Liver (tissue), 9 donors: ENCODE data around the gene RLN1. TPM values are rescaled to one million over a fixed set of nuclear protein-coding genes. Genes with fewer than 3 reads are reported as not detected.
"Not testable (repeated sequence)": the region's sequence is repeated elsewhere in the genome, so short reads cannot be mapped to it uniquely, and the experiment has no call there.

Experiments
- DNase-seq: peaks from one replicate; pipeline ENCODE4 v3.0.0-alpha.2; 2017; ENCODE audit warnings: low spot score
- H3K27ac ChIP-seq, 2 donors: one replicate each; pipeline ENCODE4 v1.7.0; 2013; ENCODE audit warnings: inconsistent platforms in 2 of 2, low read length in 2 of 2, control low read depth in 1 of 2, low read depth in 1 of 2, mild to moderate bottlenecking in 1 of 2
- H3K27me3 ChIP-seq, 4 donors: one replicate each; pipeline versions ENCODE4 v1.6.1 to v1.7.0; 2013; ENCODE audit warnings: low read length in 3 of 4, inconsistent platforms in 1 of 4, mild to moderate bottlenecking in 1 of 4, moderate library complexity in 1 of 4; ENCODE audit not compliant: control insufficient read depth in 4 of 4, insufficient read depth in 4 of 4
- H3K36me3 ChIP-seq, 4 donors: one replicate each; pipeline versions ENCODE4 v1.6.1 to v1.7.0; 2013; ENCODE audit warnings: low read length in 3 of 4, mild to moderate bottlenecking in 3 of 4, low read depth in 1 of 4, moderate library complexity in 1 of 4; ENCODE audit not compliant: control insufficient read depth in 4 of 4, insufficient read depth in 3 of 4
- H3K4me1 ChIP-seq, 4 donors: one replicate each; pipeline versions ENCODE4 v1.6.1 to v1.7.0; 2013; ENCODE audit warnings: low read length in 3 of 4, mild to moderate bottlenecking in 3 of 4, moderate library complexity in 1 of 4; ENCODE audit not compliant: control insufficient read depth in 4 of 4, insufficient read depth in 4 of 4
- H3K4me3 ChIP-seq, 3 donors: one replicate each; pipeline versions ENCODE4 v1.6.1 to v1.7.0; 2013; ENCODE audit warnings: low read length in 3 of 3, control low read depth in 1 of 3, low read depth in 1 of 3, mild to moderate bottlenecking in 1 of 3
- H3K9ac ChIP-seq, 2 donors: one replicate each; pipeline ENCODE4 v1.7.0; 2013; ENCODE audit warnings: low read length in 2 of 2, mild to moderate bottlenecking in 2 of 2, moderate library complexity in 2 of 2, control low read depth in 1 of 2, low read depth in 1 of 2
- H3K9me3 ChIP-seq, 4 donors: one replicate each; pipeline versions ENCODE4 v1.6.1 to v1.7.0; 2013; ENCODE audit warnings: low read length in 3 of 4; ENCODE audit not compliant: control insufficient read depth in 4 of 4
- EGR1 ChIP-seq, 2 donors: IDR thresholded peaks; 2 replicates each; pipeline ENCODE4 v1.6.1; 2016 to 2018; ENCODE audit warnings: antibody characterized with exemption in 2 of 2, low read depth in 2 of 2
- FOXA1 ChIP-seq: IDR thresholded peaks from 2 replicates; pipeline ENCODE4 v1.6.1; 2016; ENCODE audit warnings: antibody characterized with exemption
- FOXA2 ChIP-seq: IDR thresholded peaks from 2 replicates; pipeline ENCODE4 v1.6.1; 2016; ENCODE audit warnings: antibody characterized with exemption
- GABPA ChIP-seq, 2 donors: IDR thresholded peaks in 1 of 2; conservative IDR thresholded peaks in 1 of 2; 2 replicates each; pipeline ENCODE4 v1.6.1; 2016; ENCODE audit warnings: antibody characterized with exemption in 2 of 2, mild to moderate bottlenecking in 1 of 2, moderate library complexity in 1 of 2
- HNF4A ChIP-seq, 2 donors: conservative IDR thresholded peaks; 2 replicates each; pipeline ENCODE4 v1.6.1; 2016; ENCODE audit warnings: antibody characterized with exemption in 2 of 2, mild to moderate bottlenecking in 2 of 2
- HNF4G ChIP-seq: IDR thresholded peaks from 2 replicates; pipeline ENCODE4 v1.6.1; 2016; ENCODE audit warnings: antibody characterized with exemption
- JUND ChIP-seq, 2 donors: IDR thresholded peaks; 2 replicates each; pipeline ENCODE4 v1.6.1; 2016; ENCODE audit warnings: antibody characterized with exemption in 2 of 2
- RAD21 ChIP-seq, 2 donors: IDR thresholded peaks; 2 replicates each; pipeline ENCODE4 v1.6.1; 2016; ENCODE audit warnings: antibody characterized with exemption in 2 of 2, mild to moderate bottlenecking in 2 of 2
- RXRA ChIP-seq, 2 donors: IDR thresholded peaks; 2 replicates each; pipeline ENCODE4 v1.6.1; 2017 to 2018; ENCODE audit warnings: antibody characterized with exemption in 2 of 2, mild to moderate bottlenecking in 1 of 2
- SP1 ChIP-seq: IDR thresholded peaks from 2 replicates; pipeline ENCODE4 v1.6.1; 2018; ENCODE audit warnings: antibody characterized with exemption, mild to moderate bottlenecking
- TAF1 ChIP-seq: conservative IDR thresholded peaks from 2 replicates; pipeline ENCODE4 v1.6.1; 2016; ENCODE audit warnings: antibody characterized with exemption, mild to moderate bottlenecking
- YY1 ChIP-seq: IDR thresholded peaks from 2 replicates; pipeline ENCODE4 v1.6.1; 2016; ENCODE audit warnings: antibody characterized with exemption, mild to moderate bottlenecking
- WGBS: extraction: QIAGEN DNeasy Blood & Tissue Kit; methylation state at CpG from one replicate; pipeline ENCODE4 v1.1.7; 2013; 5-methylcytosine and 5-hydroxymethylcytosine counted together
- polyA plus RNA-seq, 2 donors: library from polyadenylated mRNA; stranded (reverse) in 1 of 2; unstranded in 1 of 2; fragments of 200-250 nt in 1 of 2; fragments of >200 nt in 1 of 2; fragmentation: Nextera tagmentation in 1 of 2; extraction: Ambion mirVana in 1 of 2; gene quantifications; one replicate each; pipeline versions ENCODE4 v1.2.1 to v1.2.3, GENCODE V29; 2013 to 2015
- total RNA-seq, 2 donors: library from RNA; depleted of rRNA; stranded (reverse); fragments of >200 nt; gene quantifications; one replicate each; pipeline ENCODE4 v1.2.3, GENCODE V29; 2014
- TF ChIP-seq, protein P1 (sequence below): IDR thresholded peaks from 2 replicates; pipeline ENCODE4 v1.6.1; 2016; ENCODE audit warnings: antibody characterized with exemption, mild to moderate bottlenecking
- TF ChIP-seq, protein P2 (sequence below): IDR thresholded peaks from 2 replicates; pipeline ENCODE4 v1.6.1; 2016; ENCODE audit warnings: antibody characterized with exemption
- TF ChIP-seq, protein P3 (sequence below): fragments of 150-350 bp; IDR thresholded peaks from 2 replicates; pipeline ENCODE4 v1.5.1; 2017; ENCODE audit warnings: improper control_type of control experiment, low read depth, low read length; ENCODE audit not compliant: missing input control
- TF ChIP-seq, protein P4 (sequence below): IDR thresholded peaks from 2 replicates; pipeline ENCODE4 v1.6.1; 2016; ENCODE audit warnings: antibody characterized with exemption
- TF ChIP-seq, protein P5 (sequence below): IDR thresholded peaks from 2 replicates; pipeline ENCODE4 v1.6.1; 2016; ENCODE audit warnings: antibody characterized with exemption
- donor health status: healthy.
- donor health status: healthy.
- donor health status: healthy.
- donor health status: healthy.
- donor health status: healthy.

Gene RLN1, protein sequence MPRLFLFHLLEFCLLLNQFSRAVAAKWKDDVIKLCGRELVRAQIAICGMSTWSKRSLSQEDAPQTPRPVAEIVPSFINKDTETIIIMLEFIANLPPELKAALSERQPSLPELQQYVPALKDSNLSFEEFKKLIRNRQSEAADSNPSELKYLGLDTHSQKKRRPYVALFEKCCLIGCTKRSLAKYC
- under 1 TPM in 1 of 2 donors, not detected in 1; 0.17 TPM for total RNA-seq
- not detected for polyA plus RNA-seq

DNA sequence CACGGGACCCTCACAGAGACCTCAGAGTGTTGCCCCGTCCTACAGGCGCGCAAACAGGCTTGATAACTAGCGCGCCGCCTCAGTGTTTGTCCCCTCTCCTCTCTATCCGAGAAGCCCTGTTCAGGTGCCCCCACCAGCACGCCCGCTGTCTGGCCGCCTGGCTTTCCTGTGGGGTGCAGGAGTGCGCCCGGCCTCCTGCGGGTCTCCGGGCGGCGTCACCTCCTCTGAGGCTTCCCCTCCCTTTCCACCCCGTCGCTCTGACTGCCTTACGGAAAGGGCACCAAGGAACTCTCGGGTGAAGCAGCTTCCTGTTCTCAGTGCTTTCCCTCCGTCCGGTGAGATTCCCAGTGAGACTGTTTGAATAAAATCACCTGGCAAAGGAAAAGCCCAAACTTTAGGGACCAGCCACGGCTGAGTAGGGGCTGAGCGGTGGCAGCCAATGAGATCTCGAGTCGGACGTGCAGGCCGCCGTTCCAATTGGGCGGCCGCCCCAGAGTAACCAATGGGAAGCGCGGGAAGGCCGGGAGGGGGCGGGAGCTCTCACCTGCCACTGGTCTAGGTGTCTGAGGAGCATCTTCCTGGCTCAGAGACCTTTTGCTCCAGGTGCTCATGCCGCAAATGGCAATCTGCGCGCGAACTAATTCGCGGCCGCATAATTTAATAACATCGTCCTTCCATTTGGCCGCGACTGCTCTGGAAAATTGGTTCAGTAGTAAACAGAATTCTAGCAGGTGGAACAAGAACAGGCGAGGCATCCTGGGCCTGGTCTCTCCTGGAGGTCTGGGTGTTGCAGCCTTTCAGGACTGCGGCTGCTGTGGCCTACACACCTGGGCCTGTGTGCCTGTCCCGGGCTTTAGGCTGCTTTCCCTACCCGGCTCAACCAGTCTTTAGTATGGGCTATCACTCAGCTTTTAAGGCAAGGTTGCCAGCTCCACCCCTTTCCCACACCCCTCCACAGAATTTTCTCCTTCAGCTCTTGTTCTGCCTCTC is at the start of gene RLN1:
RLN1 (minus strand) TSS at position 885 of the 990 bp plus-strand sequence; CDS start at position 755, 130 bp downstream.
- not testable (repeated sequence) for H3K4me1 ChIP-seq, H3K9ac ChIP-seq, H3K4me3 ChIP-seq, H3K36me3 ChIP-seq, H3K27me3 ChIP-seq, H3K9me3 ChIP-seq, H3K27ac ChIP-seq
- WGBS = 33% methylated on average over 14 of the region's 50 CpGs
- peak; percentile 34 for DNase-seq

DNA sequence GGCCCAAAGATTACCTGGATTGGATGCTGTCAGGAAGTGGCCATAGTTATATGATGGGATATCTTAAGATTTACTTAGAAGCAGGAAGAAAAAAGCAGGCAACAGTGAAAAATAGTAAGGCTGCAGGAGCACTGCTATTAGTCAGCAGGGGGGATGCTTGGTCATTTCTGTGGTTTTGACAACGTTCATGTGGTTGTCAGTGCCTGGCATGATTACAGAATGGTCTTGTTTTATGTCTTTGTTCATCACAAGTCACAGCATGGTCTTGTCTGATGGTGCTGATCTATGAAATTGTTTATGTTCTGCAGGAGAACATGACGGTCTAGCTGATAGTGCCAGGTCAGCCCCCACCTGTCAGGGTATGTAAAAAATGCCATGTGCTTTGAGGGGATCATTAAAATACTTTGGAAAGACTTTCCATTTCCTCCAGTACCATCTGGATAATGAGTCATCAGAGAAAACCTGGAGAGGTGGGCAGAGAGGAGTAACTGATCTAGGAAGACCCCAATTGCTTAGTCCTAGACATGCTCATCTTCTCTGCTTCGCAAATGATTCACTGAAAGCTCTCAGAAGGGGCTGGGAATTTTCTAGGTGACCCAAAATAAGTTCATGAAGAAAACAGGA is 49.5 kb upstream of the RLN1 start:
- 62% methylated on average over 3 of the region's 3 CpGs for WGBS
- H3K27ac ChIP-seq = no peak overlapping the region
- TF ChIP-seq, protein P1, sequence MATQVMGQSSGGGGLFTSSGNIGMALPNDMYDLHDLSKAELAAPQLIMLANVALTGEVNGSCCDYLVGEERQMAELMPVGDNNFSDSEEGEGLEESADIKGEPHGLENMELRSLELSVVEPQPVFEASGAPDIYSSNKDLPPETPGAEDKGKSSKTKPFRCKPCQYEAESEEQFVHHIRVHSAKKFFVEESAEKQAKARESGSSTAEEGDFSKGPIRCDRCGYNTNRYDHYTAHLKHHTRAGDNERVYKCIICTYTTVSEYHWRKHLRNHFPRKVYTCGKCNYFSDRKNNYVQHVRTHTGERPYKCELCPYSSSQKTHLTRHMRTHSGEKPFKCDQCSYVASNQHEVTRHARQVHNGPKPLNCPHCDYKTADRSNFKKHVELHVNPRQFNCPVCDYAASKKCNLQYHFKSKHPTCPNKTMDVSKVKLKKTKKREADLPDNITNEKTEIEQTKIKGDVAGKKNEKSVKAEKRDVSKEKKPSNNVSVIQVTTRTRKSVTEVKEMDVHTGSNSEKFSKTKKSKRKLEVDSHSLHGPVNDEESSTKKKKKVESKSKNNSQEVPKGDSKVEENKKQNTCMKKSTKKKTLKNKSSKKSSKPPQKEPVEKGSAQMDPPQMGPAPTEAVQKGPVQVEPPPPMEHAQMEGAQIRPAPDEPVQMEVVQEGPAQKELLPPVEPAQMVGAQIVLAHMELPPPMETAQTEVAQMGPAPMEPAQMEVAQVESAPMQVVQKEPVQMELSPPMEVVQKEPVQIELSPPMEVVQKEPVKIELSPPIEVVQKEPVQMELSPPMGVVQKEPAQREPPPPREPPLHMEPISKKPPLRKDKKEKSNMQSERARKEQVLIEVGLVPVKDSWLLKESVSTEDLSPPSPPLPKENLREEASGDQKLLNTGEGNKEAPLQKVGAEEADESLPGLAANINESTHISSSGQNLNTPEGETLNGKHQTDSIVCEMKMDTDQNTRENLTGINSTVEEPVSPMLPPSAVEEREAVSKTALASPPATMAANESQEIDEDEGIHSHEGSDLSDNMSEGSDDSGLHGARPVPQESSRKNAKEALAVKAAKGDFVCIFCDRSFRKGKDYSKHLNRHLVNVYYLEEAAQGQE = no peak
- TF ChIP-seq, protein P2, sequence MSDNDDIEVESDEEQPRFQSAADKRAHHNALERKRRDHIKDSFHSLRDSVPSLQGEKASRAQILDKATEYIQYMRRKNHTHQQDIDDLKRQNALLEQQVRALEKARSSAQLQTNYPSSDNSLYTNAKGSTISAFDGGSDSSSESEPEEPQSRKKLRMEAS = no peak
- TF ChIP-seq GABPA (IDR thresholded peaks at IDR 0.05 in 1 of 2, conservative IDR thresholded peaks at IDR 0.05 in 1 of 2) = no peak
- TF ChIP-seq RAD21 (IDR thresholded peaks at IDR 0.05) = no peak
- TF ChIP-seq, protein P3, sequence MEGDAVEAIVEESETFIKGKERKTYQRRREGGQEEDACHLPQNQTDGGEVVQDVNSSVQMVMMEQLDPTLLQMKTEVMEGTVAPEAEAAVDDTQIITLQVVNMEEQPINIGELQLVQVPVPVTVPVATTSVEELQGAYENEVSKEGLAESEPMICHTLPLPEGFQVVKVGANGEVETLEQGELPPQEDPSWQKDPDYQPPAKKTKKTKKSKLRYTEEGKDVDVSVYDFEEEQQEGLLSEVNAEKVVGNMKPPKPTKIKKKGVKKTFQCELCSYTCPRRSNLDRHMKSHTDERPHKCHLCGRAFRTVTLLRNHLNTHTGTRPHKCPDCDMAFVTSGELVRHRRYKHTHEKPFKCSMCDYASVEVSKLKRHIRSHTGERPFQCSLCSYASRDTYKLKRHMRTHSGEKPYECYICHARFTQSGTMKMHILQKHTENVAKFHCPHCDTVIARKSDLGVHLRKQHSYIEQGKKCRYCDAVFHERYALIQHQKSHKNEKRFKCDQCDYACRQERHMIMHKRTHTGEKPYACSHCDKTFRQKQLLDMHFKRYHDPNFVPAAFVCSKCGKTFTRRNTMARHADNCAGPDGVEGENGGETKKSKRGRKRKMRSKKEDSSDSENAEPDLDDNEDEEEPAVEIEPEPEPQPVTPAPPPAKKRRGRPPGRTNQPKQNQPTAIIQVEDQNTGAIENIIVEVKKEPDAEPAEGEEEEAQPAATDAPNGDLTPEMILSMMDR = no peak
- TF ChIP-seq FOXA2 = no peak
- TF ChIP-seq EGR1 (IDR thresholded peaks at IDR 0.05; ENCODE audit: low read depth in 2 of 2) = no peak
- TF ChIP-seq YY1 = no peak
- TF ChIP-seq, protein P4, sequence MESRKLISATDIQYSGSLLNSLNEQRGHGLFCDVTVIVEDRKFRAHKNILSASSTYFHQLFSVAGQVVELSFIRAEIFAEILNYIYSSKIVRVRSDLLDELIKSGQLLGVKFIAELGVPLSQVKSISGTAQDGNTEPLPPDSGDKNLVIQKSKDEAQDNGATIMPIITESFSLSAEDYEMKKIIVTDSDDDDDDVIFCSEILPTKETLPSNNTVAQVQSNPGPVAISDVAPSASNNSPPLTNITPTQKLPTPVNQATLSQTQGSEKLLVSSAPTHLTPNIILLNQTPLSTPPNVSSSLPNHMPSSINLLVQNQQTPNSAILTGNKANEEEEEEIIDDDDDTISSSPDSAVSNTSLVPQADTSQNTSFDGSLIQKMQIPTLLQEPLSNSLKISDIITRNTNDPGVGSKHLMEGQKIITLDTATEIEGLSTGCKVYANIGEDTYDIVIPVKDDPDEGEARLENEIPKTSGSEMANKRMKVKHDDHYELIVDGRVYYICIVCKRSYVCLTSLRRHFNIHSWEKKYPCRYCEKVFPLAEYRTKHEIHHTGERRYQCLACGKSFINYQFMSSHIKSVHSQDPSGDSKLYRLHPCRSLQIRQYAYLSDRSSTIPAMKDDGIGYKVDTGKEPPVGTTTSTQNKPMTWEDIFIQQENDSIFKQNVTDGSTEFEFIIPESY = no peak
- no peak for TF ChIP-seq HNF4G
- no peak for TF ChIP-seq JUND (IDR thresholded peaks at IDR 0.05)
- no peak for TF ChIP-seq TAF1
- TF ChIP-seq FOXA1 = no peak
- no peak for TF ChIP-seq SP1
- no peak for TF ChIP-seq RXRA (IDR thresholded peaks at IDR 0.05)
- TF ChIP-seq, protein P5, sequence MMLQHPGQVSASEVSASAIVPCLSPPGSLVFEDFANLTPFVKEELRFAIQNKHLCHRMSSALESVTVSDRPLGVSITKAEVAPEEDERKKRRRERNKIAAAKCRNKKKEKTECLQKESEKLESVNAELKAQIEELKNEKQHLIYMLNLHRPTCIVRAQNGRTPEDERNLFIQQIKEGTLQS = no peak
- TF ChIP-seq HNF4A (conservative IDR thresholded peaks at IDR 0.05) = no peak
- H3K4me1 ChIP-seq = no peaks in the 10 kb centered on the region
- no peak for DNase-seq
- no peak overlapping the region for H3K4me3 ChIP-seq
- H3K9ac ChIP-seq = no peak overlapping the region
- no peaks in the 10 kb centered on the region for H3K9me3 ChIP-seq
- H3K27me3 ChIP-seq = no peaks in the 10 kb centered on the region
- no peaks in the 10 kb centered on the region for H3K36me3 ChIP-seq
